ENCODE measurements around the gene GRHL3.
"Not testable (repeated sequence)": the region's sequence is repeated elsewhere in the genome, so short reads cannot be mapped to it uniquely, and the experiment has no call there.

Gene GRHL3

DNA sequence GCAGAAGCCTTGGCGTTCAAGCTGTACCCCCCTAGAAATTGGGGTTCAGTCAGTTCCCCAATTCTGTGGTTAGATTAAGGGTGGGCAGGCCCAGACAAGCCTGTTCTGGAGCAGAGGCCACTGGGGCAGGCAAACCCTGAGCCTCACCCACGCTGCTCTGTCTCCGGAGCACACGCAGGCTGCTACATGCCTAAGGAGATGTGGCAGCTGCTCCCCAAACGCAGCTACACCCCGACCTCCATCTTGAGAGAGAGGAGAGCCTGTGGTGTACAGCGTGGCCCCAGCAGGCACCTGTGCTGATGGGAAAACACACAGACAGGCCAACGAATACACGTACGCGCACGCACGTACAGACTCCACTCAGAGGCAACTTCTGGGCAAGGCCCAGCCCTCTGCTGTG is 33.9 kb upstream of the GRHL3 start:
- ATAC-seq (replicated peaks) (no peak), DNase-seq (no peak)
- peaks cover 3% of the 10 kb centered on the region for H3K36me3 Mint-ChIP-seq (ENCODE audit: insufficient read depth)

GRCh38 chr1:24286246-24287010 is 32.7 kb upstream of the GRHL3 start:
- Mint-ChIP-seq H3K4me3 (no peak overlapping the region), H3K9me3 (no peaks in the 10 kb centered on the region), H3K4me1 (ENCODE audit: low read depth in 2 of 2) (no peaks in the 10 kb centered on the region), H3K27ac (no peak overlapping the region), H3K36me3 (ENCODE audit: insufficient read depth) (no peaks in the 10 kb centered on the region), H3K27me3 (peaks cover 4 to 9% of the 10 kb centered on the region in 2 donors)
- DNase-seq: no peak
- no peak for ATAC-seq (replicated peaks)

More for the DNA sequence above, 33.9 kb upstream of the GRHL3 start:
- Mint-ChIP-seq H3K27me3 (no peaks in the 10 kb centered on the region), H3K4me3 (no peak overlapping the region), H3K27ac (no peak overlapping the region), H3K4me1 (ENCODE audit: low read depth in 2 of 2) (no peaks in the 10 kb centered on the region), H3K9me3 (no peaks in the 10 kb centered on the region)

GRCh38 chr1:24287779-24288178 is 31.4 kb upstream of the GRHL3 start:
- H3K36me3 Mint-ChIP-seq (ENCODE audit: insufficient read depth); H3K4me1 Mint-ChIP-seq (ENCODE audit: low read depth in 2 of 2); DNase-seq; H3K27ac Mint-ChIP-seq; ATAC-seq (replicated peaks); H3K4me3 Mint-ChIP-seq; H3K9me3 Mint-ChIP-seq: not testable (repeated sequence)
- peaks cover 5 to 18% of the 10 kb centered on the region in 2 donors for H3K27me3 Mint-ChIP-seq

DNA sequence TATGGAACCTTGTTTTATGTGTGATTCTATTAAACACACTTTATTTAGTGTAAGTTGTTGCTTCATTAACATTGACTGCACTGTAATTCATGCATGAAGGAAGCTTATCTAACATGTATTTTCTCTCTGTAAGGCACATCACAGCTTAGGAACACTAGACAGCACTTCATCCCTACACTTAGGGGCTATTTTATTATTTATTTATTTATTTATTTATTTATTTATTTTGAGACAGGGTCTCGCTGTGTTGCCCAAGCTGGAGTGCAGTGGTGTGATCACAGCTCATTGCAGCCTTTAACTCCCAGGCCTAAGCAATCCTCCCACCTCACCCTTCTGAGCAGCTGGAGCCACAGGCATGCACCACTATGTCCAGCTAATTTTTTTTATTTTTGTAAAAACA is 30.7 kb upstream of the GRHL3 start:
- Mint-ChIP-seq H3K27ac (no peak overlapping the region), H3K4me3 (no peak overlapping the region), H3K9me3 (no peaks in the 10 kb centered on the region), H3K36me3 (ENCODE audit: insufficient read depth) (no peaks in the 10 kb centered on the region), H3K27me3 (peaks cover 5 to 18% of the 10 kb centered on the region in 2 donors), H3K4me1 (ENCODE audit: low read depth in 2 of 2) (no peaks in the 10 kb centered on the region)
- DNase-seq (no peak), ATAC-seq (replicated peaks) (no peak)

DNA sequence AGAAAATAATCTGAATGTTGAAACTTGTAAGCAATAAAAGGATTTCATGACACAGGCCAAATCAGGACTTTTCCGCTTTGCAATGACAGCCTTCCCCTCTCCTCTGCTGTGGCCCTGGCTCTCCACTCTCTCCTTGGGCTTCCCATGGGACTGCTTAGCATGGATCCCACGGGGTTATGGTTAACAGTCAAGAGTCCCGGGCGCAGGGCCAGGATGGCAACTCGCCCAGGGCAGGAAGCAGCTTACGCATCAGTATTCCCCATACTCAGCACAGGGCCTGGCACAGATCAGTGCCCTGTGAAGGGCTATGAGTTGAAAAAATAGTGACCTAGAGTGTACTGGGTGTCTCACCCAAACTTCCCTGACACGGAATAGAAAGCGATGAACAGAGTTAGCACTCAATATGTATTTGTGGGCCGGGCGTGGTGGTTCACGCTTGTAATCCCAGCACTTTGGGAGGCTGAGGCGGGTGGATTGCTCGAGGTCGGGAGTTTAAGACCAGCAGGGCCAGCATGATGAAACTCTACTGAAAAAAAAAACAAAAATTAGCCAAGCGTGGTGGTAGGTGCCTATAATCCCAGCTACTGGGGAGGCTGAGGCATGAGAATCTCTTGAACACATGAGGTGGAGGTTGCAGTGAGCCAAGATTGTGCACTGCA is 29.1 kb upstream of the GRHL3 start:
- no peak overlapping the region for H3K27ac Mint-ChIP-seq
- no peaks in the 10 kb centered on the region for H3K4me1 Mint-ChIP-seq (ENCODE audit: low read depth in 2 of 2)
- H3K9me3 Mint-ChIP-seq: no peaks in the 10 kb centered on the region
- no peaks in the 10 kb centered on the region for H3K36me3 Mint-ChIP-seq (ENCODE audit: insufficient read depth)
- DNase-seq: no peak
- H3K27me3 Mint-ChIP-seq: peaks cover 6 to 22% of the 10 kb centered on the region in 2 donors
- H3K4me3 Mint-ChIP-seq: no peak overlapping the region
- no peak for ATAC-seq (replicated peaks)

DNA sequence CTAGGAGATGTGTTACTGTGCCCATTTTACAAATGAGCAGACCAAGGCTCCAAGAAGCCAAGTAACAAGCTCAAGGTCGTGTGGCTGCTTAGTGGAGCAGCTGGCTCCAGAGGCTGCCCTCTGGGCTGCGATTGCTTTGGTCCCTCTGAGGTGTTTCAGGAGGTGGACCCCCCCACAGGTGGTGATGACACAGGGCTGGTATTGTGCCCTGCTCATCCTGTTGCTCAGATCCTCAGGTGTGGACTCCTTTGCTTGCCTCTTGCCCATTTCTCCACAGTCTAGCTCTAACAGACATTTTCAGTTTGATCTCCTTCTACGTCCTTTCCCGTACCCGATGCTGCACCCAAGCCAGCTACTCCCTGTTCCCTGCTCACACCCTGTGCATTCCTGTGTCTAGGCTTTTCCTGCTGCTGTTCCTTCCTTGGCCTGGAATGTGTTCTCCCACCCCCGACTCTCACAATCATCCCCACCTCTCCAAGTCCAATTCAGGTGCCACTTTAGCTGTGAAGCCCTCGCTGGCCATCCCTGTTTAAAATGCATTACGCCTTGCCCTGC is 28.1 kb upstream of the GRHL3 start:
- H3K9me3 Mint-ChIP-seq: no peaks in the 10 kb centered on the region
- ATAC-seq (replicated peaks): no peak
- no peak for DNase-seq
- H3K4me3 Mint-ChIP-seq: no peak overlapping the region
- no peaks in the 10 kb centered on the region for H3K36me3 Mint-ChIP-seq (ENCODE audit: insufficient read depth)
- H3K27me3 Mint-ChIP-seq: peaks cover 11 to 30% of the 10 kb centered on the region in 2 donors
- H3K4me1 Mint-ChIP-seq (ENCODE audit: low read depth in 2 of 2): no peaks in the 10 kb centered on the region
- no peak overlapping the region for H3K27ac Mint-ChIP-seq

GRCh38 chr1:24292103-24292502 is 27.1 kb upstream of the GRHL3 start:
- Mint-ChIP-seq H3K9me3 (no peaks in the 10 kb centered on the region), H3K4me3 (no peak overlapping the region), H3K27me3 (peaks cover 11 to 30% of the 10 kb centered on the region in 2 donors), H3K36me3 (ENCODE audit: insufficient read depth) (no peaks in the 10 kb centered on the region), H3K4me1 (ENCODE audit: low read depth in 2 of 2) (no peaks in the 10 kb centered on the region), H3K27ac (no peak overlapping the region)
- ATAC-seq (replicated peaks) (no peak), DNase-seq (no peak)

GRCh38 chr1:24292887-24293286 is 26.3 kb upstream of the GRHL3 start:
- Mint-ChIP-seq H3K27ac (no peak overlapping the region), H3K9me3 (no peaks in the 10 kb centered on the region), H3K4me3 (no peak overlapping the region), H3K36me3 (ENCODE audit: insufficient read depth) (peaks cover 3% of the 10 kb centered on the region), H3K27me3 (peaks cover 15 to 37% of the 10 kb centered on the region in 2 donors), H3K4me1 (ENCODE audit: low read depth in 2 of 2) (no peaks in the 10 kb centered on the region)
- DNase-seq: no peak
- no peak for ATAC-seq (replicated peaks)

DNA sequence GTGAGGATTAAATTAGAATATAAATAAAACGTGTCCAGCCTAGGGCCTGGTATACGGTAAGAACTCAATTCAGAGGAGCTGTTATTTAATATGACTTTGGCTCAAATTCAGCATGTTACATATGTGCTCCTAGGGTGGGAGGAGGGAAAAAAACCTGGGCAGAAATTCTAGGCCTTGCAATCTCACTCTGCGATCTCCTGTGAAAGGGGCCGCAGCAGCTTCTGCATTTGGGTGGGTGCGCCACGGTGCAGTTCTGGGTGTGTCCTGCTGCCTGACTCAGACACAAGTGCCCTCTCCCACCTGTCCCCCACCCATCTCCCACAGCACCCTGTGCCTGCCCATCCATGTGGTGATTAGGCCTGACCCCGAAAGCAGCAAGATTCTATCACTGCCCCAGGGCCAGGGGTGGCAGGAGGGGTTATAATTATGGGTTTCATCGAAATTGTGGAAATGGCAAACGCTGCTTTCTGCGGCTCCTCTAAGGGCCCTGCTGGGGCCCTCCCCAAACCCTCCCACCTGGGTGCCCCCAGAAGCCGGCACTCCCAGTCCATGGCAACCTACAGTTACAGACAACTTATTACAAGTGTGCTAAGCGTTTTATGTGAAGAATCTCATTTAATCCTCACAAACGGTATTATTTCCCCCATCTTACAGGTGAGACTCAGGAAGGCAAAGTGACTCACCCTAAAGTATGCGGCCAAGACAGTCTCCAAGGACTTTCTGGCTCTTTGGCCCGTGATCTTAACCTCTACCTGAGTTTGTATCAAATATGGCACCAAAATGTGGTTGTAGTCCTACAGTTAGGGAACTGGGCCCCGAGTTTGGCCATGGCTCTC is 25.5 kb upstream of the GRHL3 start:
- no peaks in the 10 kb centered on the region for H3K4me1 Mint-ChIP-seq (ENCODE audit: low read depth in 2 of 2)
- H3K4me3 Mint-ChIP-seq: no peak overlapping the region
- peaks cover 3% of the 10 kb centered on the region for H3K36me3 Mint-ChIP-seq (ENCODE audit: insufficient read depth)
- no peaks in the 10 kb centered on the region for H3K9me3 Mint-ChIP-seq
- DNase-seq (no peak), ATAC-seq (replicated peaks) (no peak)
- peaks cover 23 to 42% of the 10 kb centered on the region in 2 donors for H3K27me3 Mint-ChIP-seq
- no peak overlapping the region for H3K27ac Mint-ChIP-seq

DNA sequence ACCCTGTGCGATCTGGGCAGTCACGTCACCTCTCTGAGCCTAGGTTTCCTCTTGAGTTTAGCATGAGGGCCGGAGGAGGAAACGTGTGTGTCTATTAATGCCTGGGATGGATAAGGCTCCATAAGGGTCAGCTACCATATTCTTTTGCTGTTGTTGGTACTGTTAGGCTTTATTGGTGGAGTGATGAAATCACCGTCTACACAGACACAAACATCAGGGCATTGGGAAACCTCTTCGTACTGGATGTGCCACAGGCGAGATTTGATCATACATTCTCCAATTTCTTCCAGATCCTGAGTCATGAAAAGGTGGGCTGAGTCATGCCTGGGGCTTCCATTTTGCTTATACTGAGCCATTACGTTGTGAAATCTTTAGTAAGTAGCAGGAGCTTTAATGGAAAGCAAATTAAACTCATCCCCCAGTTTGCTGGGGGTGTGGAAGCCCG is 24.9 kb upstream of the GRHL3 start:
- Mint-ChIP-seq H3K9me3 (no peaks in the 10 kb centered on the region), H3K36me3 (ENCODE audit: insufficient read depth) (peaks cover 3% of the 10 kb centered on the region), H3K4me1 (ENCODE audit: low read depth in 2 of 2) (no peaks in the 10 kb centered on the region), H3K27me3 (peaks cover 29 to 42% of the 10 kb centered on the region in 2 donors), H3K4me3 (no peak overlapping the region), H3K27ac (no peak overlapping the region)
- ATAC-seq (replicated peaks) (no peak), DNase-seq (no peak)

- no peak overlapping the region for H3K27ac Mint-ChIP-seq
- H3K4me1 Mint-ChIP-seq (ENCODE audit: low read depth in 2 of 2): no peaks in the 10 kb centered on the region
- no peaks in the 10 kb centered on the region for H3K9me3 Mint-ChIP-seq
- H3K36me3 Mint-ChIP-seq (ENCODE audit: insufficient read depth): peaks cover 3% of the 10 kb centered on the region
- no peak overlapping the region for H3K4me3 Mint-ChIP-seq
- peaks cover 31 to 46% of the 10 kb centered on the region in 2 donors for H3K27me3 Mint-ChIP-seq
- ATAC-seq (replicated peaks): no peak
- no peak for DNase-seq
Observed at GRCh38 chr1:24294716-24295371, 24.3 kb upstream of the GRHL3 start.

DNA sequence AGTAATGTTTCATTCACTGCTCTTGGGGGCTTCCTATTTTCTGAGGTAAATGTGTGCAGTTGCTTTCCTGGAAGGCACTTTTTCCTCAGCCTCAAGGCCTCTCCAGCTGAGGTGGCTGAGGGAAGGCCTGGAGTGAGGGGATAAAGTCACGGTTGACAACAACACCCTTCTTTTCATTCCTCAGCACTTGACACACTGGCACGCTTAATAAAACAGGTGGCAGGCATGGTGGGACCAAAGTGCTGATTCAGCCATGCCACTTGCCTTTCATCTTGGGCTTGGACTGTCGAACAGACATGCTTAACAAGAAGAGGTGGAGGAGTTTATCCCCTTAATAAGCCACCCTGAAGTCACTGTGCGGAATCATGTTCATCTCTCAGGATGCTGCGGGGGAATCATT is 23.6 kb upstream of the GRHL3 start:
- Mint-ChIP-seq H3K4me1 (ENCODE audit: low read depth in 2 of 2) (no peaks in the 10 kb centered on the region), H3K27me3 (peaks cover 34 to 52% of the 10 kb centered on the region in 2 donors), H3K36me3 (ENCODE audit: insufficient read depth) (peaks cover 3% of the 10 kb centered on the region), H3K4me3 (no peak overlapping the region), H3K9me3 (no peaks in the 10 kb centered on the region), H3K27ac (no peak overlapping the region)
- DNase-seq: no peak
- ATAC-seq (replicated peaks): no peak

Measured in effector memory CD8-positive, alpha-beta T cell (primary cell).